NCI-H2029 (cell line): ENCODE data around the gene TMIGD3.

Experiments
- DNase-seq: peaks from one replicate; lab custom pipeline; 2025; lab: John Stamatoyannopoulos, UW

Gene TMIGD3

GRCh38 chr1:111474521-111474920, 28.9 kb downstream of the TMIGD3 start:
- no peak for DNase-seq

- no peak for DNase-seq
Observed at GRCh38 chr1:111474106-111474505, 29.3 kb downstream of the TMIGD3 start.

- DNase-seq = no peak
Observed at GRCh38 chr1:111471538-111471937, 31.9 kb downstream of the TMIGD3 start.

GRCh38 chr1:111471012-111471411, 32.4 kb downstream of the TMIGD3 start:
- DNase-seq = no peak

DNA sequence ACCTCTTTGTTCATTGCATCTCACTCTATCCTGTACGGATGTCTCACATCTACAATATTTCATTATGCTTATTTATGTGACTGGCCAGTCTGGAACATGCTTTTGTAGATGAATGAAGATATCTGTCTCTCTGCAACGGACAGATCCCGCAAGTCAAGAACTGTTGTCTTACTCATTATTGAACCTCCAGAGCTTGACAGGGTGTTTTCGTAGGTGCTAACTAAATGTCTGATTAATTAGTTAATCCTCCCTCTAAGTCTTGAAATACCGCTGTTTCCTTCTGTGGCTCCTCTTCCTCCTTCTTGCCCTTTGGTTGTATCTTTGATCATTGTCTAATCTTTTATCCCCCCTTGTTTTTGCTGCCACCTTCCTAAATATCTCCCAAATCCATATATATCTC, 32.8 kb downstream of the TMIGD3 start:
- DNase-seq = no peak

GRCh38 chr1:111469539-111469938, 33.9 kb downstream of the TMIGD3 start:
- no peak for DNase-seq

DNA sequence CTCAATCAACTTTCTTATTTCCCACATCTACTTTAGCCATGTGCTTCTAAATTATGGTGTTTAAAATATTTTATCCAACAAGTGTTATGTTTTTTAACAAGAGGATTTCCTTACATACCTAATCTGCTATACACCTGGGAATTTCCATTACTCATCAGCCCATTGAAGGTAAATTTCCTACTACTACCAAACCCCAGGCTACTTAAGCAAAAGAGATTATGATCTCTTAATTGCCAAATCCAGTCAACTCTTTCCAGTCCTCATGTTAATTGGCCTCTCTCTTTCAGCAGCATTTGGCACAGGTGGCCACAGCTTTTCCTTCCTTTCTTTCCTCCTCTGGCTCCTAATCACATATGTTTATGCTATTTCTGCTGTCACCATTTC, 34.7 kb downstream of the TMIGD3 start:
- no peak for DNase-seq

DNA sequence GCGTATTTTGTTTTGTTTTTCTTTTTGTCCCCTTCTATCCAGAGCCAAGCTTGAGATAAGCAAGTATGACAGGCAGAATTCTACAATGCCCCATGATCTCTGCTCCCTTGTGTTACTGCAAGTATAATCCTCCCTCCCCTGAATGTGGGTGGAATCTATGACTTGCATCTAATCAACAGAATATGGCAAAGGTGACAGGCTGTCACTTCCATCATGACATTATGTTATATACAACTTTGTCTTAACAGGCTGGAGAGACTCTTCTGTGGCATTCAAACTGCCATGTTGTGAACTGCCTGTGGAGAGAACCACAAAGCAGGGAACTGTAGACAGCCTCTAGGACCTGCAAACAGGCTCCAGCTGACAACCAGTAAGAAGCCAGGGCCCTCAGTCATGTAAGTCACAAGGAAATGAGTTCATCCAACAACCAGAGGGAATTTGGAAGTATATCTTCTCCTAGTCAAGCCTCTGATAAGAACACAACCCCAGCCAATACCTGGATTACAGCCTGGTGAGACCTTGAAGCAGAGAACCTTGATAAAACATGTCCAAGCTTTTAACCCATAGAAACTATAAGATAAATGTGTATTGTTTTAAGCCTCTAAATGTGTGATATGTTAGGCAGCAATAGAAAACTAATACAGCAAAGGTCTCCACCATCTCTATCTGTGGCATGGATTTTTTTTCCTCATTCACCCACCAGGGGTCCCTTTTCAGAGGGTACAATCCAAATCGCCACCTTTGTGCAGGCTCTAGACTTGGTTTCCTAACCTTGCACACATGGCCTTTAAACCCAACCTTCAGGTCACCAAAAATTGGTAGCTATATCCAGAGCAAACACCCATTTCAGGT, 35.3 kb downstream of the TMIGD3 start:
- DNase-seq = no peak

DNA sequence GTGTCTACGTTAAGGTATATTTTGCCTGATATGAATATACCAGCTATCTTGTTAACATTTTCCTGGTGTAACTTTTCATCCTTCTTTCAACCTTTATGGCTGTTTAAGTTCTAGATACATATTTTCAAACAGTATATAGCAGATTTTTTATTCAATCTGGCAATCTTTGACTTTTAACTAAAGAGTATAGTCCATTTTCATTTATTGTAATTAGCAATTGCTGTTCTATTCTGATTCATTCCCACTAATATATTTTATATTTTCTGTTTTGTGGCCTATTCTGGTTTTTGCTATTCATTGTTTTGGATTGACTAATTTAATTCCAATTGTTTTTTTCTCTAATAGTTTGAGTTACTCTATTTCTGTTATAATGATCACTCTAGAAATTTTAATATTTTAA, 37.0 kb downstream of the TMIGD3 start:
- no peak for DNase-seq

DNA sequence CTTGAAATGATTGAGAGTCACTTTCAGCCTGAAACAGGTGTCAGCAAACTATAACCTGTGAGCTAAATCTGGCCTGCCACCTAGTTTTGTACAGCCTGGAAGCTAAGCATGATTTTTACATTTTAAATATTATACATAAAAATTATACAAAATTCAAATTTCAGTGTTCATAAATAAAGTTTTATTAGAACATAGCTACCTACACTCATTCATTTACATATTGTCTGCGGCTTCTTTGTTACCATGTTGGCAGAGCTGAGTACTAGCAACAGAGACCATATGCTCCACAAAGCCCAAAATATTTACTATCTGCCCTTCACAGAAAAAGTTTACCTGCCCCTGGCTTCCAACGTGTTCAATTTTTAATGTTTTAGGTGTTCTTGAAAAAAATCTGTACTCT, 37.7 kb downstream of the TMIGD3 start:
- no peak for DNase-seq

- DNase-seq = no peak
Observed at GRCh38 chr1:111463029-111463683, 40.3 kb downstream of the TMIGD3 start.

GRCh38 chr1:111462370-111463028, 40.9 kb downstream of the TMIGD3 start:
- no peak for DNase-seq

GRCh38 chr1:111461765-111462164, 41.7 kb downstream of the TMIGD3 start:
- no peak for DNase-seq

- no peak for DNase-seq
Observed at GRCh38 chr1:111455642-111456031, 47.8 kb downstream of the TMIGD3 start.

DNA sequence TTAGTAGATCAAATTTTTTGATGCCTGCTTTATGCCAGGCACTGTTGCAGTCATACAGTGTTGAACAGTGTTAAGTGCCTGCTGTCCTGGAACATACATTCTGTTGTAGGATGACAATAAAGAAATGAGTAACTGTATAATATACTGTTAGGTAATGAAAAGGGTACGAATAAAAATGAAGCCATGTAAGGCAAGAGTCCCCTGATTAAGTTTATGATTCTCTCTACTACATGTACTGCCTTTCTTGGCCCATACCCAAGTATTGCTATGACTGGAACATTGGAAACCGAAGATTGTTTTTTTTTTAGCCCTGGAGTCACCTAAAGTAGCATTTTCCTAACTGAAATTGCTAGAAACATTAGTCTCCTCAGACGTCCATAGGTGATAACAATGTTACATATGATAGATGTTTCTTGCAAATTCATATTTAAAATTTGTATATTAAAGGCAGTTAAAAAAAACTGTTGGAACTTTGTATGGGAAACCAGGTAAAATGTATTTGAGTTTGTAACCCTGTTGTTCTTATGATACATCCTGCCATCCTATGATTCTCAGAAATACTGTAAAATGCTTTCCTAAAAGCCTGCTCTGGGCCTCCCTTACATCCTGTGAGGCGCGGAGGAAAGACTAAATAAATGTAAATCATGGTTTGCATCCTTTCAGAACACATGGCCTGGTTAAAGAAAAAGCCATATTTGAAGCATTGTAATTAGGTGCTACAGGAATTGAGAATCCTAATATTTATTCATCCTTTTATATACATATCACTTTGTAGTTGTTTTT, 48.4 kb downstream of the TMIGD3 start:
- no peak for DNase-seq

GRCh38 chr1:111453706-111454105, 49.7 kb downstream of the TMIGD3 start:
- no peak for DNase-seq

GRCh38 chr1:111452581-111452980, 50.9 kb downstream of the TMIGD3 start:
- no peak for DNase-seq

- DNase-seq = no peak
Observed at GRCh38 chr1:111450185-111450584, 53.2 kb downstream of the TMIGD3 start.

DNA sequence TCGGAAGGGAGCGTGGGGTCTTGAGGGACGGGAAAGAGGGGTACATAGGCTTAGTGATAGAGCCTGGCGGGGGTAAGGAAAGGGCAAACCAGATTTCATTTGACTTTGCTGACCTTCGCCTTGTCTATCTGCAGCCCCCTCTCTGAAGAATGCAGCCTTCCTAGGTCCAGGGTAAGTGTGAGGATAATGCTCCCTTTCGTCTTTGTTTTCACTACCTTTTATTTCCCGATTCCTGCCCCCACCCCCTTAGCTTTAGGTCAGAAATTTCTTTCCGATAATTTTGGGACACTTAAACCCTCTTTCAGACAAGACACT, 53.8 kb downstream of the TMIGD3 start:
- DNase-seq = no peak

- DNase-seq = peak; percentile 99
Observed at GRCh38 chr1:111448918-111449702, 54.3 kb downstream of the TMIGD3 start, which contains the start of the genes ATP5PB and WDR77. ATP5PB (plus strand) TSS chr1:111449464; CDS start chr1:111449542, 78 bp downstream. WDR77 (minus strand) TSS chr1:111449256; CDS start chr1:111449169, 87 bp downstream.

DNA sequence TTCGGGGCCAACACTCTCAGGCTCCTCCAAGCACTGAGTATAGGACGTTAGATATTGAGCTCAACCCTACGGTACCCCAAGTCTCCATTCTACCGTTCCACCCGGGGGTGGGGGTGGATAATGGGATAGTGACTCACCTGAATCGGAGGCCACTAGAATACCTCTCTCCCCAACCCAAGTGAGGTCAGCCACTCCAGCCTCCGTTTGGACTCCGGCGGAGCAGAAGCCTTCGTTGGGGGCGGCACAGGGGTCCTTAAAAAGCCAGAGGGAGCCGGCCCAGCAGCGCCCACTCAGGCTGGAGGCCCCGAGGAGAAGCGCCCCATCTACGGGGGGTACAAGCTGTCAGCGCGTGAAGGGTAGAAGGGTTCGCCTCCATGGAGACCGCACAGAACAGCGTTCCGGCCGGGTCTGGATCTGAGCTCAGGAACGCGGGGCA, 54.9 kb downstream of the TMIGD3 start:
- DNase-seq = no peak
